Activated CD4-positive, alpha-beta T cell treated with anti-CD3 and anti-CD28 coated beads, Interleukin-2, Interleukin-6, amounts not matched to agents 100 ng/mL and 50 ng/mL, durations not matched to agents 16 hours and 8 hours (primary cell): ENCODE data around the gene AOC2.
"Not testable (repeated sequence)": the region's sequence is repeated elsewhere in the genome, so short reads cannot be mapped to it uniquely, and the experiment has no call there.

ENCODE experiments used
- DNase-seq: peaks from one replicate; pipeline ENCODE4 v3.0.0-alpha.2; 2020

The AOC2 gene

GRCh38 chr17:42883802-42884558 is 39.6 kb downstream of the AOC2 start:
- no peak for DNase-seq

- DNase-seq = not testable (repeated sequence)
Measured at GRCh38 chr17:42885806-42886205, 41.4 kb downstream of the AOC2 start.

GRCh38 chr17:42886283-42887176 is 42.1 kb downstream of the AOC2 start:
- no peak for DNase-seq

- no peak for DNase-seq
Measured at GRCh38 chr17:42889809-42890208, 45.4 kb downstream of the AOC2 start.

- DNase-seq = no peak
Measured at GRCh38 chr17:42891539-42892152, 47.3 kb downstream of the AOC2 start.

GRCh38 chr17:42893359-42893758 is 49.0 kb downstream of the AOC2 start:
- DNase-seq = no peak

- DNase-seq = no peak
Measured at GRCh38 chr17:42894283-42895184, 50.2 kb downstream of the AOC2 start.

GRCh38 chr17:42895185-42895555 is 50.8 kb downstream of the AOC2 start:
- no peak for DNase-seq

- no peak for DNase-seq
Measured at GRCh38 chr17:42898147-42898811, 53.9 kb downstream of the AOC2 start.

GRCh38 chr17:42899981-42900380 is 55.6 kb downstream of the AOC2 start:
- DNase-seq = not testable (repeated sequence)
